ENCODE data around the gene BRIP1.
"Not testable (repeated sequence)": the region's sequence is repeated elsewhere in the genome, so short reads cannot be mapped to it uniquely, and the experiment has no call there.

Gene BRIP1

GRCh38 chr17:61887733-61888132 is 24.4 kb upstream of the BRIP1 start:
- not testable (repeated sequence) for H3K4me1 ChIP-seq (ENCODE audit: control insufficient read depth in 1 of 2, insufficient read depth in 2 of 2, low read length in 2 of 2); H3K4ac ChIP-seq (ENCODE audit: low read depth, low read length); H2BK12ac ChIP-seq (ENCODE audit: low read length); H2BK5ac ChIP-seq (ENCODE audit: low read depth, low read length, poor library complexity); H2AFZ ChIP-seq (ENCODE audit: insufficient read depth, low read length, poor library complexity); H3K79me2 ChIP-seq (ENCODE audit: control insufficient read depth, insufficient read depth, low read length, poor library complexity); H3K27ac ChIP-seq (ENCODE audit: low read depth, low read length); H4K8ac ChIP-seq (ENCODE audit: low read depth, low read length); H3K9me3 ChIP-seq (ENCODE audit: insufficient read depth, low read depth, low read length); H3K9ac ChIP-seq (ENCODE audit: low read length); H3K14ac ChIP-seq (ENCODE audit: low read length); H2AK5ac ChIP-seq (ENCODE audit: low read length); H3K27me3 ChIP-seq (ENCODE audit: insufficient read depth, low read length); H4K12ac ChIP-seq (ENCODE audit: low read depth, low read length); H3K79me1 ChIP-seq (ENCODE audit: low read length); H2BK120ac ChIP-seq (ENCODE audit: insufficient read depth, low read length, poor library complexity); H3K23ac ChIP-seq (ENCODE audit: low read length); H3K4me2 ChIP-seq (ENCODE audit: low read length); H4K91ac ChIP-seq (ENCODE audit: low read depth, low read length); H3K4me3 ChIP-seq (ENCODE audit: low read depth, low read length); H3K18ac ChIP-seq (ENCODE audit: low read length)
- WGBS (ENCODE audit: extremely low coverage, insufficient coverage, insufficient read length), result no CpG with 5 or more reads among the region's 6 CpGs
- peak in 1 of 2 donors; percentile 56 for DNase-seq
- peaks cover 12 to 26% of the 10 kb centered on the region in 2 experiments for H3K36me3 ChIP-seq (ENCODE audit: control insufficient read depth in 1 of 2, insufficient read depth in 2 of 2, low read length in 2 of 2)

- not testable (repeated sequence) for H4K12ac ChIP-seq (ENCODE audit: low read depth, low read length); H3K79me1 ChIP-seq (ENCODE audit: low read length); H3K4ac ChIP-seq (ENCODE audit: low read depth, low read length); H2BK120ac ChIP-seq (ENCODE audit: insufficient read depth, low read length, poor library complexity); H3K79me2 ChIP-seq (ENCODE audit: control insufficient read depth, insufficient read depth, low read length, poor library complexity); H2AK5ac ChIP-seq (ENCODE audit: low read length); H3K9me3 ChIP-seq (ENCODE audit: insufficient read depth, low read depth, low read length); H3K27ac ChIP-seq (ENCODE audit: low read depth, low read length); H2AFZ ChIP-seq (ENCODE audit: insufficient read depth, low read length, poor library complexity); H3K9ac ChIP-seq (ENCODE audit: low read length); H4K91ac ChIP-seq (ENCODE audit: low read depth, low read length); H3K4me1 ChIP-seq (ENCODE audit: control insufficient read depth in 1 of 2, insufficient read depth in 2 of 2, low read length in 2 of 2); H3K4me2 ChIP-seq (ENCODE audit: low read length); H2BK12ac ChIP-seq (ENCODE audit: low read length); H4K8ac ChIP-seq (ENCODE audit: low read depth, low read length); H2BK5ac ChIP-seq (ENCODE audit: low read depth, low read length, poor library complexity); H3K18ac ChIP-seq (ENCODE audit: low read length); H3K14ac ChIP-seq (ENCODE audit: low read length); H3K4me3 ChIP-seq (ENCODE audit: low read depth, low read length); H3K23ac ChIP-seq (ENCODE audit: low read length); H3K27me3 ChIP-seq (ENCODE audit: insufficient read depth, low read length)
- peaks cover 13 to 23% of the 10 kb centered on the region in 2 experiments for H3K36me3 ChIP-seq (ENCODE audit: control insufficient read depth in 1 of 2, insufficient read depth in 2 of 2, low read length in 2 of 2)
- peak; percentile 31 to 69 for DNase-seq
- WGBS (ENCODE audit: extremely low coverage, insufficient coverage, insufficient read length), result no CpG with 5 or more reads among the region's 8 CpGs
Measured at GRCh38 chr17:61885865-61886264, 22.5 kb upstream of the BRIP1 start.

- WGBS (ENCODE audit: extremely low coverage, insufficient coverage, insufficient read length), result no CpG with 5 or more reads among the region's 3 CpGs
- Histone ChIP-seq H3K9ac (ENCODE audit: low read length) (no peak overlapping the region), H3K14ac (ENCODE audit: low read length) (no peak overlapping the region), H2AFZ (ENCODE audit: insufficient read depth, low read length, poor library complexity) (no peak overlapping the region), H2AK5ac (ENCODE audit: low read length) (no peak overlapping the region), H3K4me1 (ENCODE audit: control insufficient read depth in 1 of 2, insufficient read depth in 2 of 2, low read length in 2 of 2) (no peaks in the 10 kb centered on the region), H3K27ac (ENCODE audit: low read depth, low read length) (no peak overlapping the region), H4K12ac (ENCODE audit: low read depth, low read length) (no peak overlapping the region), H3K79me2 (ENCODE audit: control insufficient read depth, insufficient read depth, low read length, poor library complexity) (no peaks in the 10 kb centered on the region), H3K4ac (ENCODE audit: low read depth, low read length) (no peak overlapping the region), H3K4me2 (ENCODE audit: low read length) (no peak overlapping the region), H3K18ac (ENCODE audit: low read length) (no peak overlapping the region), H2BK5ac (ENCODE audit: low read depth, low read length, poor library complexity) (no peak overlapping the region), H2BK12ac (ENCODE audit: low read length) (no peak overlapping the region), H4K8ac (ENCODE audit: low read depth, low read length) (no peak overlapping the region), H2BK120ac (ENCODE audit: insufficient read depth, low read length, poor library complexity) (no peak overlapping the region), H3K79me1 (ENCODE audit: low read length) (no peaks in the 10 kb centered on the region), H3K36me3 (ENCODE audit: control insufficient read depth in 1 of 2, insufficient read depth in 2 of 2, low read length in 2 of 2) (peaks cover 16 to 23% of the 10 kb centered on the region in 2 experiments), H3K4me3 (ENCODE audit: low read depth, low read length) (no peak overlapping the region), H4K91ac (ENCODE audit: low read depth, low read length) (no peak overlapping the region), H3K27me3 (ENCODE audit: insufficient read depth, low read length) (no peaks in the 10 kb centered on the region), H3K9me3 (ENCODE audit: insufficient read depth, low read depth, low read length) (no peaks in the 10 kb centered on the region), H3K23ac (ENCODE audit: low read length) (no peak overlapping the region)
- no peak for DNase-seq
Measured at GRCh38 chr17:61884864-61885263, 21.5 kb upstream of the BRIP1 start.

GRCh38 chr17:61880589-61881102 is 17.3 kb upstream of the BRIP1 start:
- H3K4me3 ChIP-seq (ENCODE audit: low read depth, low read length), result no peak overlapping the region
- H2BK12ac ChIP-seq (ENCODE audit: low read length), result no peak overlapping the region
- no peak overlapping the region for H3K27ac ChIP-seq (ENCODE audit: low read depth, low read length)
- no peak for DNase-seq
- H2AK5ac ChIP-seq (ENCODE audit: low read length), result no peak overlapping the region
- no peak overlapping the region for H3K23ac ChIP-seq (ENCODE audit: low read length)
- no peaks in the 10 kb centered on the region for H3K79me1 ChIP-seq (ENCODE audit: low read length)
- no peak overlapping the region for H3K18ac ChIP-seq (ENCODE audit: low read length)
- H3K79me2 ChIP-seq (ENCODE audit: control insufficient read depth, insufficient read depth, low read length, poor library complexity), result no peaks in the 10 kb centered on the region
- H4K12ac ChIP-seq (ENCODE audit: low read depth, low read length), result no peak overlapping the region
- no peaks in the 10 kb centered on the region for H3K27me3 ChIP-seq (ENCODE audit: insufficient read depth, low read length)
- no CpG with 5 or more reads among the region's 4 CpGs for WGBS (ENCODE audit: extremely low coverage, insufficient coverage, insufficient read length)
- peaks cover 14% of the 10 kb centered on the region in 2 experiments for H3K36me3 ChIP-seq (ENCODE audit: control insufficient read depth in 1 of 2, insufficient read depth in 2 of 2, low read length in 2 of 2)
- H3K4me1 ChIP-seq (ENCODE audit: control insufficient read depth in 1 of 2, insufficient read depth in 2 of 2, low read length in 2 of 2), result no peaks in the 10 kb centered on the region
- H3K4me2 ChIP-seq (ENCODE audit: low read length), result no peak overlapping the region
- H3K9me3 ChIP-seq (ENCODE audit: insufficient read depth, low read depth, low read length), result no peaks in the 10 kb centered on the region
- no peak overlapping the region for H3K9ac ChIP-seq (ENCODE audit: low read length)
- no peak overlapping the region for H3K14ac ChIP-seq (ENCODE audit: low read length)
- no peak overlapping the region for H2BK5ac ChIP-seq (ENCODE audit: low read depth, low read length, poor library complexity)
- no peak overlapping the region for H4K8ac ChIP-seq (ENCODE audit: low read depth, low read length)
- no peak overlapping the region for H2BK120ac ChIP-seq (ENCODE audit: insufficient read depth, low read length, poor library complexity)
- no peak overlapping the region for H4K91ac ChIP-seq (ENCODE audit: low read depth, low read length)
- no peak overlapping the region for H2AFZ ChIP-seq (ENCODE audit: insufficient read depth, low read length, poor library complexity)
- no peak overlapping the region for H3K4ac ChIP-seq (ENCODE audit: low read depth, low read length)
